NK-92 treated with Interleukin-12 subunit alpha and Interleukin-12 subunit beta, amount 100 ng/mL, for 24 hours (cell line): ENCODE measurements around the gene CALHM1.
"Not testable (repeated sequence)": the region's sequence is repeated elsewhere in the genome, so short reads cannot be mapped to it uniquely, and the experiment has no call there.

Experiments
- DNase-seq: peaks from one replicate; lab custom pipeline; 2025; lab: John Stamatoyannopoulos, UW

Gene CALHM1

GRCh38 chr10:103458720-103459119 is at the start of gene CALHM1:
Gene CALHM1, minus strand, starts transcription at chr10:103458900. Its CDS starts 149 bp downstream, at chr10:103458751.
- no peak for DNase-seq

GRCh38 chr10:103507235-103508191 is 48.8 kb upstream of the CALHM1 start:
- no peak for DNase-seq

DNA sequence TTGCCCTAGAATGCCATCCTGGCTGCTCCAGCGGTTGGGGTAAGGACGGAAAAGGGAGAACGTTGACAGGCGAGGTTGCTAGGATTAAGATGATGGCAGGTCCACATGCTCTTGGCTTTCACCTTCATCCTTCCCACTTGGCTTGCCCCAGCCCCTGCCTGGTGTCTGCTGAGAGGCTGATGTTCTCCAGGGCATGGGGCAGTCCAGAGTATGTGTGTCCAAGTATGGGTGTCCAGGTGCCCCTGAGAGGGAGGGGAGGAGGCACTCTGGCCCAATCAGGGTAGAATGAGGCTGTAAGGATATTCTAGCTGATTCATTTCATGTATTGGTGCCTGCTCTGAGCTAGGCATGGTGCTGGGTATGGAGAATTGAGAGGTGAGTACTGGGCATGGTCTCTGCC is 47.4 kb upstream of the CALHM1 start:
- no peak for DNase-seq

- DNase-seq, result peak; percentile 57
These were observed 45.6 kb upstream of the CALHM1 start for GRCh38 chr10:103504181-103504783.

- not testable (repeated sequence) for DNase-seq
These were observed 45.1 kb upstream of the CALHM1 start for GRCh38 chr10:103503777-103504176.

DNA sequence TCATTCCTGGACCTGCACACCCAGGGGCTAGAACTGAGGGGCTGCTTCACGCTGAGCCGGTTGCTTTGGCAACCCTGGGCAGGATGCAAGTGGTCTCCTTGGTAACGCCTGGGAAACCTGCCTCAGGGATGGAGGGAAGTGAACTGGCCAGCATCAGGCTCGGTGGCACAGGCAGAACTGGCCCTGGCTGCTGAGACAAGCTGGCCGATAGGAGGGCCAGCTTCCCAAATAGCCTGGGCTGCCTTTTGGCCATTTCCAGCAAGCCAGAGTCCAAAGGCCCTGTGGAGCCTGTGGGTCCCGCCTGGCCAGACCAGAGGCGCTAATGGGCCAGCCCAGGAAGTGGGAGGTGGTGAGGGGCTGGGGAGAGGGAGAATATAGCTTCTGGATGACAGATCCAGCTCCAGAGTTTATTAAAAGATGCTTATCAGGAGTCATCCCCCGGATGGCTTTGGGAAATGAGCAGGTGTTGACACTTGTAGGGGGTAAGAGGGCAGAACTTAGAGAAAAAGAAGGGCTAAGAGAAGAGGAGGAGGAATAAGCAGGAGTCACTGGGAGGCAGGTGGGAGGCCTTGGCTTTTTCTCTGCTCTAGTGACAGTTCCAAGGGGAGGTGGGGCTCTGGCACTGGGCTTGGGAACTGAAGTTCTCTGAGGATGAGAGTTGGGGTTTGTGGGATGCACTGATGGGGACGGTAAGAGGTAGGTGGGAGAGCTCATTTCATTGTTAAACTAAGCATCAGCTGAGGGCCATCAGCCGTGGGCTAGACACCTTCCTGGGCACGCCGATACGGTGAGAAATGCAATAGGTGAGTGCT is 44.4 kb upstream of the CALHM1 start:
- no peak for DNase-seq

- DNase-seq, result no peak
These were observed 42.5 kb upstream of the CALHM1 start for GRCh38 chr10:103501186-103501585.

DNA sequence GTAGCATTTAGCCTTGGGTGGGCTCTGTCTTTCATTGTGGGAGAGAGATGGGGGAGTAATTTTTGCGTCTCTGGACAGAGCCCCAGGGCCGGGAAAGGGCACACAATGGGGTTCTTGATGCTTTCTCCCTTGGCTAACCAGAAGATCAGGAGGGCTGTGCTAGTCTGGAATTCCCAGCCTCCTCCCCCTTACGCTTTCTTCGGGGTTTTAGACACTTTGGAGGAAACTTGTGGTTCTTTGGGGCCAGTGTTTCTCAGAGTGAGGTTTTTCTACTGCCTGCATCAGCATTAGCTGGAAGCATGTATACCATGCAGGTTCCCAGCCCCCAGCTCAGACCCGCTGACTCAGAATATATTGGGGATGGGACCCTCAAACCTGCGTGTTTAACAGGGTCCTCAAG is 41.8 kb upstream of the CALHM1 start:
- no peak for DNase-seq

GRCh38 chr10:103499881-103500280 is 41.2 kb upstream of the CALHM1 start:
- DNase-seq, result no peak

DNA sequence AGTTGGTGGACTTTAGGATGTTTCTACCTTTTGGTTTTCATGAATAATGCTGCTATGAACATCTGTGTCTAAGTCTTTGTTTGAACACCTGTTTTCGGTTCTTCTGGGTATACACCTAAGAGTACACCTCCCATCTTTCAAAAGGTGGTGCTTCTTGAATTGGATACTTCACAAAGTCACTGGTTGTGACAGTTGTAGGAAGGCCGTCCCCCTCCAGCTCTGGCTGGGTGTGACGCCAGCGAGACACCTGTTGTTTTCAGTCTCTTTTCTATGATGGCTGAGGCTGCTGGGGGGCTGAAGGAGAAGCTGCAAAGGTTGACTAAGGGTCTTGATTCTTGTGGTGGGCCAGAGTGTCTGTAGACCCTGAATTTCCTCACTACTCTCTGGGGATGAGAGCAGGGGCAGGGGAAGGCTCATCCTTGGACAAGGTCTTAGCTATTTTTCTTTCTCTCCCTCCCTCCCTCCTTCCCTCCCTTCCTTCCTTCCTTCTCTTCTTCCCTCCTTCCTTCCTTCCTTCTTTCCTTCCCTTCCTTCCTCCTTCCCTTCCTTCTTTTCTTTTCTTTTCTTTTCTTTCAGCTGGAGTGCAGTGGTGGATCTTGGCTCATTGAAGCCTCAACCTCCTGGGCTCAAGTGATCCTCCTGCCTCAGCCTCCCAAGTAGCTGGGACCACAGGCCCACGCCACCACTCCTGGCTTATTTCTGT is 40.4 kb upstream of the CALHM1 start:
- DNase-seq, result no peak

- DNase-seq, result no peak
These were observed 38.6 kb upstream of the CALHM1 start for GRCh38 chr10:103497161-103497915.

GRCh38 chr10:103495321-103495720 is 36.6 kb upstream of the CALHM1 start:
- no peak for DNase-seq

- DNase-seq, result no peak
These were observed 35.5 kb upstream of the CALHM1 start for GRCh38 chr10:103493916-103494877.

GRCh38 chr10:103493362-103493915 is 34.7 kb upstream of the CALHM1 start, which contains the start of gene NEURL1:
Gene NEURL1, plus strand, starts transcription at chr10:103493705. Its CDS starts 683 bp downstream, at chr10:103494388.
- DNase-seq, result no peak

- no peak for DNase-seq
These were observed 34.1 kb upstream of the CALHM1 start for GRCh38 chr10:103492655-103493261.

GRCh38 chr10:103491729-103492364 is 33.1 kb upstream of the CALHM1 start:
- no peak for DNase-seq

GRCh38 chr10:103490986-103491314 is 32.2 kb upstream of the CALHM1 start:
- no peak for DNase-seq

DNA sequence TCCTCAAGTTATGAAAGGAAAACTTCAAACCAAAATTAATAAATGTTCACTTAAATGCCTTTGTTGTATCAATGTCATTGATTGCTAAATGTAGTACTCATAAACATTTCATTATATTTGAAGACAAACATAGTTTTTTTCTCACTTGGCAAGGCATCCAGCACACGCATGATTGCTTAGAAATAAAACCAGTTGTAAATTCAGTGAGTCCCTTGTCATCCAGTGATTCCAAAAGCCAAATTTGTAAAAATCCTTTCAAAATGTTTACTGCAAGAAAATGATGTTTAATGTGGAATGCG is 28.7 kb upstream of the CALHM1 start:
- DNase-seq, result no peak
